GM12878 (cell line): ENCODE measurements around the gene SMARCD3. TPM values are rescaled to one million over a fixed set of nuclear protein-coding genes. Genes with fewer than 3 reads are reported as not detected.

Experiments used
- ATAC-seq: fragments of 200-7000 bp; cut with Tn5 transposase; 3 replicates; pipeline ENCODE4 v1.9.1; 2020; ENCODE audit warnings: mild to moderate bottlenecking, moderate library complexity
- BruUV-seq: library from RNA; stranded (reverse); fragments of 400-500 nt; replicated peaks from 2 replicates; lab custom pipeline; 2021; lab: Mats Ljungman, UMichigan
- CTCF ChIA-PET: fragments of 300-600 bp; sonication (Branson Sonifier 250); formaldehyde crosslinking; extraction: SDS; loops from one replicate; lab custom pipeline; 2021; ENCODE audit warnings: inconsistent platforms; lab: Yijun Ruan, JAX
- POLR2A ChIA-PET: fragments of 350-600 bp; formaldehyde crosslinking; extraction: SDS; loops from one replicate; lab custom pipeline; 2021; ENCODE audit warnings: inconsistent platforms; lab: Charles Lee
- RAD21 ChIA-PET: fragments of 300-600 bp; sonication (Branson Sonifier 250); formaldehyde crosslinking; loops from one replicate; lab custom pipeline; 2023; ENCODE audit warnings: antibody characterized with exemption; ENCODE audit not compliant: unreplicated experiment; lab: Charles Lee
- SMC1A ChIA-PET: fragments of 300-600 bp; sonication (Branson Sonifier 250); formaldehyde crosslinking; loops from one replicate; lab custom pipeline; 2023; ENCODE audit not compliant: unreplicated experiment, uncharacterized antibody; lab: Charles Lee
- DNase-seq: peaks from one replicate; pipeline ENCODE4 v3.0.0-alpha.2; 2011; ENCODE audit warnings: low read depth, low spot score
- FAIRE-seq: peaks from 3 replicates; lab custom pipeline; 2011; peaks lifted over from hg19 to GRCh38; lab: Jason Lieb, UNC
- H2AFZ ChIP-seq: 2 replicates; pipeline ENCODE4 v1.6.0; 2011; ENCODE audit warnings: low read depth, low read length, control low read depth; ENCODE audit not compliant: control insufficient read depth
- H3K27ac ChIP-seq: 2 replicates; pipeline ENCODE4 v1.5.1; 2011; ENCODE audit warnings: control low read depth; ENCODE audit not compliant: control insufficient read depth, insufficient read depth
- H3K27me3 ChIP-seq, 2 experiments: replicated peaks in 1 of 2; 2 replicates each; pipeline versions ENCODE4 v1.6.0 to v1.6.1; 2011; ENCODE audit warnings: low read length in 1 of 2; ENCODE audit not compliant: control insufficient read depth in 2 of 2, insufficient read depth in 2 of 2
- H3K36me3 ChIP-seq, 2 experiments: 2 replicates each; pipeline ENCODE4 v1.5.1; 2011; ENCODE audit warnings: low read length in 1 of 2; ENCODE audit not compliant: control insufficient read depth in 2 of 2, insufficient read depth in 2 of 2
- H3K4me1 ChIP-seq: 2 replicates; pipeline ENCODE4 v1.6.1; 2011; ENCODE audit warnings: mild to moderate bottlenecking, low read length, moderate library complexity, mixed read lengths; ENCODE audit not compliant: control insufficient read depth, insufficient read depth
- H3K4me2 ChIP-seq: 2 replicates; pipeline ENCODE4 v1.6.0; 2011; ENCODE audit warnings: control low read depth; ENCODE audit not compliant: control insufficient read depth, insufficient read depth
- H3K4me3 ChIP-seq: fragments of 200-600 bp; sonication (generic); 2 replicates; pipeline ENCODE4 v1.5.1; 2016
- H3K79me2 ChIP-seq: 2 replicates; pipeline ENCODE4 v1.6.0; 2011; ENCODE audit warnings: low read length; ENCODE audit not compliant: control insufficient read depth, insufficient read depth
- H3K9ac ChIP-seq: 2 replicates; pipeline ENCODE4 v1.8.0; 2011; ENCODE audit warnings: low read length, control low read depth, mixed read lengths; ENCODE audit not compliant: control insufficient read depth, insufficient read depth
- H3K9me3 ChIP-seq: replicated peaks from 3 replicates; pipeline ENCODE4 v1.5.1; 2011; ENCODE audit warnings: mild to moderate bottlenecking, low read length; ENCODE audit not compliant: control insufficient read depth, insufficient read depth
- H4K20me1 ChIP-seq: 2 replicates; pipeline ENCODE4 v1.6.0; 2011; ENCODE audit not compliant: control insufficient read depth, insufficient read depth
- MEF2A ChIP-seq: IDR thresholded peaks from 2 replicates; pipeline ENCODE4 v1.6.1; 2011; ENCODE audit warnings: low read depth, mild to moderate bottlenecking, low read length, moderate library complexity; ENCODE audit not compliant: insufficient read depth
- NFYA ChIP-seq: IDR thresholded peaks from 2 replicates; pipeline ENCODE4 v1.6.1; 2011; ENCODE audit warnings: low read depth, mild to moderate bottlenecking, low read length, improper control_type of control experiment, borderline replicate concordance
- WGBS: methylation state at CpG from one replicate; pipeline ENCODE4 v1.1.6; 2016; ENCODE audit warnings: low lambda C conversion rate; ENCODE audit not compliant: insufficient replicate concordance, insufficient coverage; ENCODE audit errors: missing lambda C conversion rate; 5-methylcytosine and 5-hydroxymethylcytosine counted together
- in situ Hi-C: fragments of 300-500 bp; cut with MboI; formaldehyde crosslinking; loops from 9 replicates; pipeline ENCODE4 v1.14.3; 2018; ENCODE audit warnings: mixed read lengths
- intact Hi-C: fragments of 100-400 bp; cut with micrococcal nuclease; formaldehyde crosslinking; loops from one replicate; pipeline ENCODE4 v1.14.2; 2022; ENCODE audit not compliant: unreplicated experiment
- polyA plus RNA-seq, 11 experiments: library from polyadenylated mRNA; depleted of rRNA in 4 of 11; unstranded in 6 of 11; stranded (reverse) in 5 of 11; fragments of >200 nt; fragmentation: Nextera tagmentation in 4 of 11; fragmentation: Illumina TruSeq in 1 of 11; extraction: Ambion mirVana in 4 of 11; extraction: Trizol in 1 of 11; gene quantifications; 1 replicate in 1 of 11; 2 replicates in 10 of 11; pipeline versions ENCODE4 v1.2.1 to v1.2.3, GENCODE V29; 2011 to 2016; ENCODE audit warnings: inconsistent platforms in 2 of 11, missing spikeins in 2 of 11, low read depth in 1 of 11
- total RNA-seq, 4 experiments: library from RNA; depleted of rRNA in 3 of 4; stranded (reverse); fragments of >200 nt in 3 of 4; fragmentation: Illumina TruSeq in 1 of 4; extraction: Trizol in 1 of 4; gene quantifications; 2 replicates each; pipeline versions ENCODE4 v1.2.1 to v1.2.3, GENCODE V29; 2013 to 2021
- TF ChIP-seq, protein P1 (sequence below): IDR thresholded peaks from 2 replicates; pipeline ENCODE4 v1.6.1; 2011; ENCODE audit warnings: mild to moderate bottlenecking, low read depth, low read length, moderate library complexity; ENCODE audit not compliant: insufficient replicate concordance
- TF ChIP-seq, protein P2 (sequence below): fragments of 450-650 bp; IDR thresholded peaks from 2 replicates; pipeline ENCODE4 v1.6.1; 2016; ENCODE audit warnings: mild to moderate bottlenecking, moderate library complexity, borderline replicate concordance

Gene SMARCD3
- total and polyA plus RNA-seq, 10 of the 15 experiments (the other 5 are each of a cell fraction or from before 2014, with no cell fraction given) = 0.11 to 1.4 (median 0.16) TPM

DNA sequence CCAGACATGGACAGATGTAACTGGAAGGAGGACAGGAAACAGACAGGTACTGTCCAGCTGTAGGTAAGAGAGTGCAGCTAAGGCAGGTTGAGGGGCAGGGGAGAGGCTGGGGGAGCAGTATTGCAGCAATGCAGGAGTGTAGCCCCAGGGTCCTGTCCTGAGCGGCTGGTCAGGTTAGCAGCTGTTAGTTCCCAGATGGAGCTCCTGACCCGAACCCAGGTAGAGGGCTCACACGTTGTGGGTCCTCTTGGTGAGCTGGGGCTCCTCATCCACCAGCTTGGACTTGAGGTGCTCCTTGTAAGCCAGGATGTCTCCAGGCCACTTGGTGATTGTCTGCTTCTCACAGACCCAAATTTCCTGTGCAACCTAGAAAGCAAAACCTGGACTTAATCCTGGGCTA, 34.7 kb downstream of the SMARCD3 start (continued):
- TF ChIP-seq, protein P1, sequence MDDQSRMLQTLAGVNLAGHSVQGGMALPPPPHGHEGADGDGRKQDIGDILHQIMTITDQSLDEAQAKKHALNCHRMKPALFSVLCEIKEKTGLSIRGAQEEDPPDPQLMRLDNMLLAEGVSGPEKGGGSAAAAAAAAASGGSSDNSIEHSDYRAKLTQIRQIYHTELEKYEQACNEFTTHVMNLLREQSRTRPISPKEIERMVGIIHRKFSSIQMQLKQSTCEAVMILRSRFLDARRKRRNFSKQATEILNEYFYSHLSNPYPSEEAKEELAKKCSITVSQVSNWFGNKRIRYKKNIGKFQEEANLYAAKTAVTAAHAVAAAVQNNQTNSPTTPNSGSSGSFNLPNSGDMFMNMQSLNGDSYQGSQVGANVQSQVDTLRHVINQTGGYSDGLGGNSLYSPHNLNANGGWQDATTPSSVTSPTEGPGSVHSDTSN = no peak

DNA sequence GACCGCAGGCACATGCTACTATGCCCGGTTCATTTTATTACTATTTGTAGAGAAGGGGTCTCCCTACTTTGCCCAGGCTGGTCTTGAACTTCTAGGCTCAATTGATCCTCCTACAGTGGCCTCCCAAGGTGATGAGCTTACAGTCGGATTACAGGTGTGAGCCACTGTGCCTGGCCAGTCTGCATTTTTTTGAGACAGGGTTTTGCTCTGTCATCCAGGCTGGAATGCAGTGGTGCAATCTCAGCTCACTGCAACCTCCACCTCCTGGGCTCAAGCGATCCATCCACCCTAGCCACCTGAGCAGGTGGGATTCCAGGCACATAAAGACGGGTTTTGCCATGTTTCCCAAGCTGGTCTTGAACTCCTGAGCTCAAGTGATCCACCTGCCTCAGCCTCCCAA, 35.9 kb downstream of the SMARCD3 start:
- DNase-seq = no peak
- intact Hi-C loops = no loop called here
- no peaks in the 10 kb centered on the region for H3K9me3 ChIP-seq
- H3K79me2 ChIP-seq = no peaks in the 10 kb centered on the region
- in situ Hi-C loops = no loop called here
- H3K27me3 ChIP-seq = no peaks in the 10 kb centered on the region; a peak in 1 of 4 replicates
- POLR2A ChIA-PET = no interaction called here
- RAD21 ChIA-PET = no interaction called here
- no peak overlapping the region for H3K27ac ChIP-seq
- no peak overlapping the region for H3K4me2 ChIP-seq
- TF ChIP-seq, protein P2, sequence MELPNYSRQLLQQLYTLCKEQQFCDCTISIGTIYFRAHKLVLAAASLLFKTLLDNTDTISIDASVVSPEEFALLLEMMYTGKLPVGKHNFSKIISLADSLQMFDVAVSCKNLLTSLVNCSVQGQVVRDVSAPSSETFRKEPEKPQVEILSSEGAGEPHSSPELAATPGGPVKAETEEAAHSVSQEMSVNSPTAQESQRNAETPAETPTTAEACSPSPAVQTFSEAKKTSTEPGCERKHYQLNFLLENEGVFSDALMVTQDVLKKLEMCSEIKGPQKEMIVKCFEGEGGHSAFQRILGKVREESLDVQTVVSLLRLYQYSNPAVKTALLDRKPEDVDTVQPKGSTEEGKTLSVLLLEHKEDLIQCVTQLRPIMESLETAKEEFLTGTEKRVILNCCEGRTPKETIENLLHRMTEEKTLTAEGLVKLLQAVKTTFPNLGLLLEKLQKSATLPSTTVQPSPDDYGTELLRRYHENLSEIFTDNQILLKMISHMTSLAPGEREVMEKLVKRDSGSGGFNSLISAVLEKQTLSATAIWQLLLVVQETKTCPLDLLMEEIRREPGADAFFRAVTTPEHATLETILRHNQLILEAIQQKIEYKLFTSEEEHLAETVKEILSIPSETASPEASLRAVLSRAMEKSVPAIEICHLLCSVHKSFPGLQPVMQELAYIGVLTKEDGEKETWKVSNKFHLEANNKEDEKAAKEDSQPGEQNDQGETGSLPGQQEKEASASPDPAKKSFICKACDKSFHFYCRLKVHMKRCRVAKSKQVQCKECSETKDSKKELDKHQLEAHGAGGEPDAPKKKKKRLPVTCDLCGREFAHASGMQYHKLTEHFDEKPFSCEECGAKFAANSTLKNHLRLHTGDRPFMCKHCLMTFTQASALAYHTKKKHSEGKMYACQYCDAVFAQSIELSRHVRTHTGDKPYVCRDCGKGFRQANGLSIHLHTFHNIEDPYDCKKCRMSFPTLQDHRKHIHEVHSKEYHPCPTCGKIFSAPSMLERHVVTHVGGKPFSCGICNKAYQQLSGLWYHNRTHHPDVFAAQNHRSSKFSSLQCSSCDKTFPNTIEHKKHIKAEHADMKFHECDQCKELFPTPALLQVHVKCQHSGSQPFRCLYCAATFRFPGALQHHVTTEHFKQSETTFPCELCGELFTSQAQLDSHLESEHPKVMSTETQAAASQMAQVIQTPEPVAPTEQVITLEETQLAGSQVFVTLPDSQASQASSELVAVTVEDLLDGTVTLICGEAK = no peak
- no peak for TF ChIP-seq MEF2A
- no peak for TF ChIP-seq NFYA
- H4K20me1 ChIP-seq = no peaks in the 10 kb centered on the region
- no TSS peak for BruUV-seq
- ATAC-seq = no peak
- FAIRE-seq = no peak
- H3K36me3 ChIP-seq = peaks cover 9 to 10% of the 10 kb centered on the region in 2 experiments; a peak in 3 of 4 replicates
- CTCF ChIA-PET = interaction anchor here (0.6 to 1.7 kb wide), 2 partner anchors 32 to 366 kb away, joined by 3 to 9 read pairs; no protein-coding TSS in a partner anchor
- H3K4me3 ChIP-seq = no peak overlapping the region
- WGBS = 95% methylated on average over 5 of the region's 5 CpGs
- H2AFZ ChIP-seq = no peak overlapping the region
- H3K4me1 ChIP-seq = no peaks in the 10 kb centered on the region
- SMC1A ChIA-PET = no interaction called here
- no peak overlapping the region for H3K9ac ChIP-seq
